Measurements from ENCODE around the gene TRAF7.

DNA sequence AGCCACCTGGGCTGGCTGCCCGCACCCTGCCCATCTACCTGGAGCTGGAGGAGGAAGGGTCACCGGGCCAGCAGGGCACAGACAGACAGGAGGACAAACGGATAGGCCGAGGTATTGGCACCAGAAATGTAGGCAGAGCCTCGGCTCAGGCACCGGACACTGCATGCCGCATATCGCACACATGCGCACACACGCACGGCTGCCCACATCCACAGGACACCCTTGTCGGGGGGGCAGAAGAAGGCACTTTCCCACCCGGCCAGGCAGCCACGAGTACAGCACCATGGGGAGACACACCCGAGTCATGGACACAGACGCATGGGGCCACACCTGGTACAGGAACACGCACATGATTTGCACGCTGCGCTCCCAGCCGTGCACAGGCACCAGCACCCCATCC lies 26.4 kb downstream of the TRAF7 start:
- no peak for TF ChIP-seq CTCF (IDR thresholded peaks at IDR 0.05)
- TF ChIP-seq POLR2A (IDR thresholded peaks at IDR 0.05), result no peak

Measured in body of pancreas (tissue), 4 donors.